Astrocyte (in vitro differentiated cells and primary cell): ENCODE results near the gene TBC1D24. TPM values are rescaled to one million over a fixed set of nuclear protein-coding genes. Genes with fewer than 3 reads are reported as not detected.

ENCODE experiments used
- DNase-seq: peaks from one replicate; pipeline ENCODE4 v3.0.0-alpha.2; 2010; ENCODE audit warnings: low read depth
- FAIRE-seq: peaks from 2 replicates; lab custom pipeline; 2011; peaks lifted over from hg19 to GRCh38; lab: Jason Lieb, UNC
- H2AFZ ChIP-seq: 2 replicates; pipeline ENCODE4 v1.6.0; 2012; ENCODE audit warnings: low read depth, low read length, inconsistent platforms
- H3K27ac ChIP-seq: 2 replicates; pipeline ENCODE4 v1.5.1; 2011; ENCODE audit warnings: low read depth, low read length, inconsistent platforms
- H3K27me3 ChIP-seq: 2 replicates; pipeline ENCODE4 v1.6.0; 2011; ENCODE audit warnings: low read length, inconsistent platforms; ENCODE audit not compliant: insufficient read depth
- H3K36me3 ChIP-seq: 2 replicates; pipeline ENCODE4 v1.5.1; 2011; ENCODE audit warnings: low read length, inconsistent platforms; ENCODE audit not compliant: insufficient read depth
- H3K4me1 ChIP-seq: 2 replicates; pipeline ENCODE4 v1.5.1; 2011; ENCODE audit warnings: low read length, inconsistent platforms; ENCODE audit not compliant: insufficient read depth
- H3K4me2 ChIP-seq: 2 replicates; pipeline ENCODE4 v1.6.0; 2012; ENCODE audit warnings: low read length, inconsistent platforms
- H3K4me3 ChIP-seq: 2 replicates; pipeline ENCODE4 v1.5.1; 2011; ENCODE audit warnings: low read depth, mild to moderate bottlenecking, low read length, inconsistent platforms; ENCODE audit not compliant: insufficient read depth
- H3K79me2 ChIP-seq: 2 replicates; pipeline ENCODE4 v1.6.0; 2012; ENCODE audit warnings: mild to moderate bottlenecking, low read length, inconsistent platforms; ENCODE audit not compliant: insufficient read depth
- H3K9ac ChIP-seq: 2 replicates; pipeline ENCODE4 v1.6.0; 2012; ENCODE audit warnings: mild to moderate bottlenecking, low read length, inconsistent platforms
- H3K9me3 ChIP-seq: 2 replicates; pipeline ENCODE4 v1.5.1; 2012; ENCODE audit warnings: low read depth, mild to moderate bottlenecking, low read length, inconsistent platforms; ENCODE audit not compliant: insufficient read depth
- H4K20me1 ChIP-seq: 2 replicates; pipeline ENCODE4 v1.6.0; 2012; ENCODE audit warnings: low read length, inconsistent platforms; ENCODE audit not compliant: insufficient read depth
- H3K27ac Mint-ChIP-seq: one replicate; pipeline ENCODE4 v1.8.0; 2021; ENCODE audit warnings: mild to moderate bottlenecking, mixed read lengths; ENCODE audit not compliant: unreplicated experiment
- H3K27me3 Mint-ChIP-seq: one replicate; pipeline ENCODE4 v1.8.0; 2021; ENCODE audit warnings: low read depth, mixed read lengths; ENCODE audit not compliant: unreplicated experiment
- H3K36me3 Mint-ChIP-seq: one replicate; pipeline ENCODE4 v1.8.0; 2021; ENCODE audit warnings: low read depth, mixed read lengths; ENCODE audit not compliant: unreplicated experiment
- H3K4me1 Mint-ChIP-seq: one replicate; pipeline ENCODE4 v1.8.0; 2021; ENCODE audit warnings: low read depth, mixed read lengths; ENCODE audit not compliant: unreplicated experiment
- H3K4me3 Mint-ChIP-seq: one replicate; pipeline ENCODE4 v1.8.0; 2021; ENCODE audit warnings: mild to moderate bottlenecking, moderate library complexity, mixed read lengths; ENCODE audit not compliant: unreplicated experiment
- H3K9me3 Mint-ChIP-seq: one replicate; pipeline ENCODE4 v1.8.0; 2021; ENCODE audit warnings: mild to moderate bottlenecking, mixed read lengths; ENCODE audit not compliant: unreplicated experiment
- EZH2 ChIP-seq: IDR thresholded peaks from 2 replicates; pipeline ENCODE4 v1.6.1; 2012; ENCODE audit warnings: mild to moderate bottlenecking, low read length, inconsistent platforms; ENCODE audit not compliant: insufficient read depth
- total RNA-seq: library from RNA; stranded (reverse); gene quantifications from 2 replicates; pipeline ENCODE4 v1.2.1, GENCODE V29; 2021
- TF ChIP-seq, protein P1 (sequence below): IDR thresholded peaks from 2 replicates; pipeline ENCODE4 v1.5.1; 2011; ENCODE audit warnings: low read depth, mild to moderate bottlenecking, inconsistent platforms, low read length, moderate library complexity; ENCODE audit not compliant: insufficient read depth

TBC1D24 gene
- total RNA-seq, 1 donor from 2014 or later = 13.4 TPM

DNA sequence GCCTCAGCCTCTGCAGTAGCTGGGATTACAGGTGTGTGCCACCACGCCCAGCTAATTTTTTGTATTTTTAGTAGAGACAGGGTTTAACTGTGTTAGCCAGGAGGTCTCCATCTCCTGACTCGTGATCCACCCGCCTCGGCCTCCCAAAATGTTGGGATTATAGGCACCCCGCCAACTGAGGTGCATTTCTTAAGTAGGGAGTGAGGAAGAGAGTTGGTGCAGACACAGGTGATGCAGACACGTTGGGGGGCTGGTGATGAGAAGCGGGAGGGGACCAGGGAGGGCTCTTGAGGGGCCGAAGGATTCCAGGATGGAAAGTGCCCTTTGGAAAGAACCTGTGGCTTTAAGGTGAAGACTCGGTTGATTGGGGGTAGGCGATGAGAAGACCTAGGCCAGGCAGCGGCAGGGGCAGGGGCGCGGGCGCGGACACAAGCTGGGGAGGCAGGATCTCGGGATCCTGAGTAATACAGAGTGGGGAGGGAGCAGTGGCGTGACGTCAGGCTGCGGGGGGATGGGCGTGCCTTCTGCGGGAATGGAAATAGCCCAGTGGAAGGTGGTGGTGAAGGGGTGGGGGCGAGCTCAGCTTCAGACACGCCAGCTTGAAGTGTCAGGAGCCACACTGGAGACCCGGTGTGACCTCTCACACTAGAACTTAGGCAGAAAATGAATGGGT is 36.3 kb downstream of the TBC1D24 start:
- Histone ChIP-seq H3K27me3 (no peaks in the 10 kb centered on the region), H4K20me1 (peaks cover 19% of the 10 kb centered on the region), H3K4me3 (no peak overlapping the region), H3K9me3 (no peaks in the 10 kb centered on the region), H3K36me3 (no peaks in the 10 kb centered on the region), H2AFZ (peak overlapping the region; percentile 39), H3K79me2 (peaks cover 22% of the 10 kb centered on the region), H3K4me1 (peaks cover 26% of the 10 kb centered on the region), H3K9ac (no peak overlapping the region), H3K4me2 (peak overlapping the region; percentile 58), H3K27ac (no peak overlapping the region)
- peaks cover 1% of the 10 kb centered on the region for H3K27me3 Mint-ChIP-seq
- H3K4me1 Mint-ChIP-seq = peaks cover 12% of the 10 kb centered on the region
- TF ChIP-seq, protein P1, sequence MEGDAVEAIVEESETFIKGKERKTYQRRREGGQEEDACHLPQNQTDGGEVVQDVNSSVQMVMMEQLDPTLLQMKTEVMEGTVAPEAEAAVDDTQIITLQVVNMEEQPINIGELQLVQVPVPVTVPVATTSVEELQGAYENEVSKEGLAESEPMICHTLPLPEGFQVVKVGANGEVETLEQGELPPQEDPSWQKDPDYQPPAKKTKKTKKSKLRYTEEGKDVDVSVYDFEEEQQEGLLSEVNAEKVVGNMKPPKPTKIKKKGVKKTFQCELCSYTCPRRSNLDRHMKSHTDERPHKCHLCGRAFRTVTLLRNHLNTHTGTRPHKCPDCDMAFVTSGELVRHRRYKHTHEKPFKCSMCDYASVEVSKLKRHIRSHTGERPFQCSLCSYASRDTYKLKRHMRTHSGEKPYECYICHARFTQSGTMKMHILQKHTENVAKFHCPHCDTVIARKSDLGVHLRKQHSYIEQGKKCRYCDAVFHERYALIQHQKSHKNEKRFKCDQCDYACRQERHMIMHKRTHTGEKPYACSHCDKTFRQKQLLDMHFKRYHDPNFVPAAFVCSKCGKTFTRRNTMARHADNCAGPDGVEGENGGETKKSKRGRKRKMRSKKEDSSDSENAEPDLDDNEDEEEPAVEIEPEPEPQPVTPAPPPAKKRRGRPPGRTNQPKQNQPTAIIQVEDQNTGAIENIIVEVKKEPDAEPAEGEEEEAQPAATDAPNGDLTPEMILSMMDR = no peak
- TF ChIP-seq EZH2 = no peak
- H3K27ac Mint-ChIP-seq = no peak overlapping the region
- FAIRE-seq = no peak
- H3K36me3 Mint-ChIP-seq = peaks cover 6% of the 10 kb centered on the region
- peak; percentile 48 for DNase-seq
- no peak overlapping the region for H3K4me3 Mint-ChIP-seq
- H3K9me3 Mint-ChIP-seq = no peaks in the 10 kb centered on the region

DNA sequence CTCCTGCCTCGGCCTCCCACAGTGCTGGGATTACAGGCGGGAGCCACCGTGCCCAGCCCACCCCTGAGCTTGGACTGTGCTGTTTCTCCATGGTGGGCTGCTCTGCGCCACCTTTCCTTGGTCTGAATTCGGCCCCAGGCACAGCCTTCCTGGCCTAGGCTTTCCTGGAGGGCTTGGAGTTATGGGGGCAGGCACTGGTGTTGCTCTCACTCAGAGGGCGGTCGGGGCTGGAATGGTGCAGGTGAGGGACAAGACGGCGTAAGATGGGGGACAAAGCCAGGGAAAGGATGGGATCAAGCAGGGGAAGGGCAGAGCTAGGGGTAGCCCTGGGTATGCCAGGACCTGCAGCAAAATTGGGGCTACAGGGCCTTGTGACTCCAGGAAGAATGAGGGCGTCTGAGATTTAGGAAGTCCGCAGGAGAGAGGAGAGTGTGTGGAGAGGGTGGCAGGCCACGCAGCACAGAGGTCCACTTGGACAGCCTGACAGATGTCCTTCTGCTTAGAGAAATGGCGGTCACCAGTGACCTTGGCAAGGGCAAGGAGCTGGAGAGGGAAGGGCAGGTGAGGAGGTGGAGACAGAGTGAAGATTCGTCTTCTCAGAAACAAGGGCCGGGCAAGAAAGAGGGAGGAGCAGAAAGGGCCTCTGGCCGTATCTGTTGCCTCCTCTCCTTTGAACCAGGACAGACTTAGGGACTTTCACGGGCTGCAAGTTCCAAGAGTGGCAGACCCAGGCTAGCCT is 37.2 kb downstream of the TBC1D24 start:
- H3K4me1 ChIP-seq = peaks cover 35% of the 10 kb centered on the region
- peaks cover 21% of the 10 kb centered on the region for H3K4me1 Mint-ChIP-seq
- H3K9me3 Mint-ChIP-seq = no peaks in the 10 kb centered on the region
- no peaks in the 10 kb centered on the region for H3K9me3 ChIP-seq
- H3K27ac ChIP-seq = no peak overlapping the region
- H3K4me3 ChIP-seq = no peak overlapping the region
- no peak overlapping the region for H3K27ac Mint-ChIP-seq
- no peak overlapping the region for H3K9ac ChIP-seq
- H3K79me2 ChIP-seq = peaks cover 31% of the 10 kb centered on the region
- DNase-seq = no peak
- no peak overlapping the region for H3K4me2 ChIP-seq
- TF ChIP-seq EZH2 = no peak
- TF ChIP-seq, protein P1 = no peak
- no peaks in the 10 kb centered on the region for H3K27me3 ChIP-seq
- FAIRE-seq = no peak
- no peak overlapping the region for H3K4me3 Mint-ChIP-seq
- peaks cover 1% of the 10 kb centered on the region for H3K27me3 Mint-ChIP-seq
- H4K20me1 ChIP-seq = peaks cover 28% of the 10 kb centered on the region
- H3K36me3 ChIP-seq = no peaks in the 10 kb centered on the region
- H2AFZ ChIP-seq = no peak overlapping the region
- H3K36me3 Mint-ChIP-seq = peaks cover 6% of the 10 kb centered on the region
